Keratinocyte (primary cell): ENCODE results near the gene DNAH17.

ENCODE experiments used
- CTCF ChIP-seq, 3 experiments: IDR thresholded peaks in 1 of 3; conservative IDR thresholded peaks in 1 of 3; optimal IDR thresholded peaks in 1 of 3; 2 replicates in 2 of 3; 3 replicates in 1 of 3; pipeline versions ENCODE3 to v1.5.1; 2011; ENCODE audit warnings: low read length in 3 of 3, mild to moderate bottlenecking in 3 of 3, moderate library complexity in 2 of 3, control low read depth in 1 of 3, inconsistent platforms in 1 of 3; ENCODE audit not compliant: insufficient read depth in 2 of 3; ENCODE audit errors: extremely low read depth in 1 of 3
- EZH2 ChIP-seq: IDR thresholded peaks from one replicate; pipeline ENCODE4 v1.6.1; 2012; ENCODE audit warnings: inconsistent platforms, mild to moderate bottlenecking, low read length, moderate library complexity

- peak; percentile 40 to 55 (median 46) for TF ChIP-seq CTCF (optimal IDR thresholded peaks at IDR 0.05 in 1 of 3, IDR thresholded peaks at IDR 0.05 in 1 of 3, conservative IDR thresholded peaks at IDR 0.05 in 1 of 3; ENCODE audit: extremely low read depth in 1 of 3, insufficient read depth in 2 of 3, low read length in 3 of 3)
- no peak for TF ChIP-seq EZH2
These were observed 164.8 kb downstream of the DNAH17 start for GRCh38 chr17:78412403-78412802.
